Activated naive CD8-positive, alpha-beta T cell treated with anti-CD3 and anti-CD28 coated beads, Interleukin-2, amount 10 ng/mL, durations not matched to agents 7 days and 5 days (primary cell): ENCODE data around the gene EEF1G. TPM values are rescaled to one million over a fixed set of nuclear protein-coding genes. Genes with fewer than 3 reads are reported as not detected.

ENCODE experiments used
- ATAC-seq: fragments of 150-1000 bp; cut with Tn5 transposase; one replicate; pipeline ENCODE4 v1.10.0; 2021; ENCODE audit warnings: low read depth, moderate library complexity
- POLR2A ChIA-PET: fragments of 350-600 bp; sonication (Branson Sonifier 250); formaldehyde crosslinking; loops from one replicate; lab custom pipeline; 2021; ENCODE audit warnings: antibody characterized with exemption; lab: Charles Lee
- DNase-seq: peaks from one replicate; pipeline ENCODE4 v3.0.0; 2021
- H3K27ac Mint-ChIP-seq: one replicate; pipeline ENCODE4 v1.8.0; 2022; ENCODE audit warnings: mild to moderate bottlenecking, mixed read lengths
- H3K27me3 Mint-ChIP-seq: one replicate; pipeline ENCODE4 v1.8.0; 2022; ENCODE audit warnings: mild to moderate bottlenecking, moderate library complexity, mixed read lengths
- H3K36me3 Mint-ChIP-seq: one replicate; pipeline ENCODE4 v1.8.0; 2021; ENCODE audit warnings: mild to moderate bottlenecking, mixed read lengths
- H3K4me1 Mint-ChIP-seq: one replicate; pipeline ENCODE4 v1.8.0; 2021; ENCODE audit warnings: mixed read lengths
- H3K4me3 Mint-ChIP-seq: one replicate; pipeline ENCODE4 v1.8.0; 2022; ENCODE audit warnings: mild to moderate bottlenecking, moderate library complexity, mixed read lengths
- H3K9me3 Mint-ChIP-seq: one replicate; pipeline ENCODE4 v1.8.0; 2021; ENCODE audit warnings: mixed read lengths
- total RNA-seq, 2 experiments: library from RNA; stranded (reverse); gene quantifications; one replicate each; pipeline ENCODE4 v1.2.3, GENCODE V29; 2021

Gene EEF1G
- total RNA-seq, 2 experiments from 2014 or later: 1,132 to 1,152 TPM

DNA sequence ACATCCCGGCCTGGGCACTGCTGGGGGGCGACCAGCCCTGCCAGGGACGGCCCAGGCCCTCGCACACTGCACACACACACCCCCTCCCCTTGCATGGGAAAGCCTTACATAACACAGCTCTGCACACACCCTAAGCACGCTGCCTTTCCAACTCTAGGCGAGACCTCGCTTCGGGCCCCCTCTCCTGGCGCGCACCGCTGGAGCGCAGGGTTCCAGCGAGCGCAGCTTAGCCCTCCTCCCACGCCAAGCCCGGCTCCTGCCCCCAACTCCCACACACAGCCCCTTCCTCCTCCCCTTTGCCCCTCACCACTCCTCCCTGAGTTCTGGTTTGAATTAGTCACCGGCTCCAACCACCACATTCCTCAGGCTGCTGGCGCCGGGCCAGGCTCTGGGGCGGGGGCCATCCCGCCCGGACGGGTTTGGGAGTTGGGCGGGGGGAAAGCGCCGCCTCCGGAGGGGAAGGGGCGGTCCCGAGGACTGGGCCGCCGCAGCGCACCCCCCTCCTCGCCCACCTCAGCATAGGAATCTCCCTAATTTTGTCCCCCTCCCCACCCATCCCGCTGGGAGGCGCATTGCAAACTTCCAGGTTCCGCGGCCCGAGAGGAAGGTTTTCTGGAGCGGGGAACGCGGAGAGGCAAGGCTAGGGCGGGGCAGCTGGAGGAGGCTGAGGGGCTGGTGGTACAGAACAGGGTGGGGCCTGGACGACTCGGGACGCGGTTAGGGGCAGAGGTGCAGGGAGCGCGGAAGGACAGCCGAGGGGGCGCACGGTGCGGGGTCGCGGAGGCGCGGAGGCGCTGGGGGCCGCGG lies 28.1 kb downstream of the EEF1G start:
- Mint-ChIP-seq H3K36me3 (peaks cover 2% of the 10 kb centered on the region), H3K4me3 (peak overlapping the region; percentile 96), H3K9me3 (no peaks in the 10 kb centered on the region), H3K27me3 (peaks cover 36% of the 10 kb centered on the region), H3K4me1 (peaks cover 47% of the 10 kb centered on the region), H3K27ac (peak overlapping the region; percentile 78)
- peak; percentile 25 for ATAC-seq
- DNase-seq: peak; percentile 65
- POLR2A ChIA-PET: interaction anchor here (0.6 to 6.0 kb wide), 10 partner anchors 9 to 181 kb away, joined by 3 to 97 read pairs (median 4); partner anchors contain the start of genes C11orf98, CSKMT, EEF1G and HNRNPUL2

DNA sequence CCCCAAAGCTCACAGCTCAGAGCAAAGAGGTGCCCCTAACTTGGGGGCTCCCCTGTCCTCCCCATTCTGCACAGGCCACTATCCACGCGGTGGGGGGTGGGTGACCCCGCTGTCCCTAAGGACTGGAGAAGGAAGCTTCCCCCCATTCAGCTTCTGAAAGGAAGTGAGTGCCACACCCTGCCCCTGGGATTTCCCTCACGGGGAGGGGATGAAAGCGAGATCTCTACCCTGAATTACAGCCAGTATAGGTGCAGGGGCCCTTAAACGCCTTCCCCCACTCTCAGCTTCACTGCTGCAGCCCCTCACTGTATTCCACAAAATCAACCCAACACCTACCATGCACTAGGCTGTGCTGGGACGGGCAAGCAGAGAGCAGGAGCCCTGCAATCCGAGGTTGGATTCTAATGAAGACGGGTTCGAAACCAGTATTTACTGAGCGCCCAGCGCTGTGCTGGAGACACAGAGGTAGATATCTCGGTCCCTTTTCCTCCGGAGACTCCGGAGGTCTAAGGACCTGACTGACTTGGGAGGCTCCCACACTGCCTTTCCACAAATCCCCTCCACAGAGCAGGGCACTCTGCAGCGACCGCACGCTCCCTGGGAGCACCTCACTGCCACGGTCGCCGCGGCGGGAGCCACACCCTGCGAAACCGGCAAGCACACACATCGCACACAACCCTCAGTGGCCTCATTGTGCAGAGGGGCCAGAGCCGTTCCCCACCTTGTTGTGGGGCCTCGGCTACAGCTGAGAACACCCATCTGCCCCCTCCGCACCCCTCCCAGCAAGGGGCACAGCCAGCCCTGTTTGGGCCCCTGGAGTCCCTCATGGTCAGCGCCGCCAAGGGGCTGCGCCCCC lies 28.9 kb downstream of the EEF1G start:
- Mint-ChIP-seq H3K36me3 (peaks cover 2% of the 10 kb centered on the region), H3K27ac (peak overlapping the region; percentile 78), H3K4me3 (peak overlapping the region; percentile 96), H3K4me1 (peaks cover 46% of the 10 kb centered on the region), H3K27me3 (peaks cover 28% of the 10 kb centered on the region), H3K9me3 (no peaks in the 10 kb centered on the region)
- POLR2A ChIA-PET: interaction anchor here (0.7 to 6.0 kb wide), 11 partner anchors 10 to 297 kb away, joined by 3 to 97 read pairs (median 4); partner anchors contain the start of genes C11orf98, CSKMT, EEF1G and HNRNPUL2
- DNase-seq: no peak
- ATAC-seq: peak; percentile 27

DNA sequence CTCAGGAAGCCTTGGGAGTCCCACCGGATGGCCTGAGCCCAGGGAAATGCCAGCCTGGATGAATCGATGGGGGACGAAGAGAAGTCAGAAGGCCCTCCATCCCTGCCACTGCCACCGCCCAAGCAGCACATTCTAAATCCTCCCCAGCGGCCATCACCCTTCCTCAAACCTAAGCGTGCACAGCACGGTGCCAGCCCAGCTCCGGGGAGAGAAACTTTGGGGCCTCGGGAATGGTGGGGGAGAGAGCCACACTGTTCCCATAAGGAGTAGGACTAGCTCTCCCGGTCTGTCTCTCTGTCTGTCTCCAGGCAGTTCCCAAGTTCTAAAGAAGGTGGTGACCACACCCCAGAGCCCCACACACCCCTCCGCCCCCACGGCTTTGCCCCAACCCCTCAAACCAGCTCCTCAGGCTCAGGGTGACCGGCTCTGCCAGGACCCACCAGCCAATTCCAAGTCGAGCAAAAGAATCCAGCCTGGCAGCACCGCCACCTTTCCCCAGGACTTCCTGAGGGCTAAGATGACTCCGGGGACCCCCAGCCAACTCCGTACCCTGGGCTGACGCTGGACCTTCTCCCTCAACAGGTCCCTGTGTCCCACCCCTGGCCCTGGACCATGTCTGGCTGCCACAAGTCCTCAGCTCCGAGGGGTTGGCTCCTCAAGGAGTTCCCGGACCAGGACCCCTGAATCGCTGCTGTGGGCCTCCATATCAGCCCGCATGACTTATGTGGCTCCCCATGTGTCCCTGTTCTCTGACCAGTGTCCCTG lies 29.8 kb downstream of the EEF1G start:
- Mint-ChIP-seq H3K36me3 (peaks cover 2% of the 10 kb centered on the region), H3K27me3 (peaks cover 18% of the 10 kb centered on the region), H3K4me3 (peak overlapping the region; percentile 96), H3K9me3 (no peaks in the 10 kb centered on the region), H3K4me1 (peaks cover 49% of the 10 kb centered on the region), H3K27ac (peak overlapping the region; percentile 58)
- peak; percentile 37 for DNase-seq
- ATAC-seq: no peak
- POLR2A ChIA-PET: interaction anchor here (0.6 to 6.0 kb wide), 13 partner anchors 11 to 298 kb away, joined by 3 to 97 read pairs (median 5); partner anchors contain the start of genes C11orf98, CSKMT, EEF1G and TUT1

DNA sequence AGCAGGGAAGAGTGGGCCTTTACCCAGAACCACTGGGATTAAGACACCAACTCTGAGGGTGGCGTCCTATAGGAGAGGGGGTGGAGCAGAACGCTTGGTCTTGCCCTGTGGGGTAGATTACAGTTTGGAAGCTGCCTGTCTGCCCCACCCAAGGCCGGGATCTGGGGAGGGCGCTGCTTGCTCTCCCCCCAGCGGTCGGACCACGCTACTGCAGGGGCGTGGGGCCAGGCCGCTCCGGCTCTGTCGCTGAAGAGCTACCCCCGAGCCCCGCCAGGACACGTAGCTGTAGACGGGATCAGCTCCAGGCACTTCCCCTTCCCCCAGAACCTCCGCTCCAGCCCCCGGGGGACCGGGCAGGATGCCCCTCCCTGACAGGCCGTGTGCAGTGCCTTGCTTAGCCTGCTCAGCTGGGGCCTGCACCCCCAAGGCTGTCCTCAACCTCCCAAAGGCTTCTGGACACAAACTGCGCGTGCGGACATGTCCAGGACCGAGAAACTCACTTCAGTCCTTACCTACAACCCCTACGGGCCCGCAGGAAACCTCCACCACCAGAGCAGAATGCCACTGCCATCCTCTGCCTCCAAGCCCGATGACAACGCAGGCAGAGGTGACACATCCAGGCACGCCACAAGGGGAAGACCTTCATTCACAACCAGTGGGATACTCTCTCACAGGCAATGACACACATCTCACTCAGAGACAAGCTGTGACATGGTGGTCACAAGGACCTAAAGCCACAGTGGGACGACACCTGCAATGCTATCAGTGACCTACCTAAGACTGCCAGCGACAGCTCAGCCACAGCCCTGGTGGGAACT lies 30.7 kb downstream of the EEF1G start:
- Mint-ChIP-seq H3K36me3 (peaks cover 2% of the 10 kb centered on the region), H3K27ac (peak overlapping the region; percentile 83), H3K27me3 (peaks cover 9% of the 10 kb centered on the region), H3K4me1 (peaks cover 52% of the 10 kb centered on the region), H3K9me3 (no peaks in the 10 kb centered on the region), H3K4me3 (peak overlapping the region; percentile 73)
- POLR2A ChIA-PET: interaction anchor here (0.7 to 6.0 kb wide), 10 partner anchors 12 to 298 kb away, joined by 3 to 97 read pairs (median 4); partner anchors contain the start of genes C11orf98, CSKMT, EEF1G and TUT1
- peak; percentile 88 for DNase-seq
- peak; percentile 43 for ATAC-seq

DNA sequence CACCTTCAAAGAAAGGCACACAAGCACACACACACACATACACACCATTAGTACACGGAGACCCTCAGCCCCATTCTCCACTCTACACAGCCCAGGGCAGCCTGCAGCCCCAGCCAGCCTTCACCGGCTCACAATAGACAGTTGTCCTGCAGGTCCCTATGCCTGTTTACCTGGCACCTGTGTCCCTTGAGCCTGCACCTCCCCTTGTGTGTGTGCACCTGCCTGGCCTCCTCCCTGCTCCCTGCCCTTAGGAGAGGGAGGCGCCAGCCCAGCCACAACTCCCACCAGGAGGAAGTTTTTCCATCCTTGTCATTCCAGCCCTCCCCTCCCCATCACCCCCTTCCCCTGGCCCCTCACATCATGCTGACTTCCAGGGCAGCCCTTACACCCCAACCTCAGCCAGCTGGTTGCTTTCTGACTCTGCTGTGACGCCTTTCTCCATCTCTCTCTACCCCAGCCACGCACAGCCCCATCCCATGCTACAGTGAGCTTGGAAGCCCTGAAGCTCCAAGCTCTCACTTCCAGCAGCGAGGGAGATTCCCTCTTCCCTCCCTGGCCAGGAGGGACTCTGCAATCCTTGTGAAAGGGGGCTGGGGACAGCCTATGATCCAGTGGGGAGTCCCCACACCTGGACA lies 31.5 kb downstream of the EEF1G start:
- H3K36me3 Mint-ChIP-seq: peaks cover 2% of the 10 kb centered on the region
- ATAC-seq: no peak
- peaks cover 48% of the 10 kb centered on the region for H3K4me1 Mint-ChIP-seq
- no peaks in the 10 kb centered on the region for H3K9me3 Mint-ChIP-seq
- H3K4me3 Mint-ChIP-seq: peak overlapping the region; percentile 73
- H3K27ac Mint-ChIP-seq: peak overlapping the region; percentile 72
- POLR2A ChIA-PET: interaction anchor here (0.7 to 6.0 kb wide), 7 partner anchors 12 to 140 kb away, joined by 3 to 97 read pairs (median 5); partner anchors contain the start of gene EEF1G
- peaks cover 3% of the 10 kb centered on the region for H3K27me3 Mint-ChIP-seq
- no peak for DNase-seq

DNA sequence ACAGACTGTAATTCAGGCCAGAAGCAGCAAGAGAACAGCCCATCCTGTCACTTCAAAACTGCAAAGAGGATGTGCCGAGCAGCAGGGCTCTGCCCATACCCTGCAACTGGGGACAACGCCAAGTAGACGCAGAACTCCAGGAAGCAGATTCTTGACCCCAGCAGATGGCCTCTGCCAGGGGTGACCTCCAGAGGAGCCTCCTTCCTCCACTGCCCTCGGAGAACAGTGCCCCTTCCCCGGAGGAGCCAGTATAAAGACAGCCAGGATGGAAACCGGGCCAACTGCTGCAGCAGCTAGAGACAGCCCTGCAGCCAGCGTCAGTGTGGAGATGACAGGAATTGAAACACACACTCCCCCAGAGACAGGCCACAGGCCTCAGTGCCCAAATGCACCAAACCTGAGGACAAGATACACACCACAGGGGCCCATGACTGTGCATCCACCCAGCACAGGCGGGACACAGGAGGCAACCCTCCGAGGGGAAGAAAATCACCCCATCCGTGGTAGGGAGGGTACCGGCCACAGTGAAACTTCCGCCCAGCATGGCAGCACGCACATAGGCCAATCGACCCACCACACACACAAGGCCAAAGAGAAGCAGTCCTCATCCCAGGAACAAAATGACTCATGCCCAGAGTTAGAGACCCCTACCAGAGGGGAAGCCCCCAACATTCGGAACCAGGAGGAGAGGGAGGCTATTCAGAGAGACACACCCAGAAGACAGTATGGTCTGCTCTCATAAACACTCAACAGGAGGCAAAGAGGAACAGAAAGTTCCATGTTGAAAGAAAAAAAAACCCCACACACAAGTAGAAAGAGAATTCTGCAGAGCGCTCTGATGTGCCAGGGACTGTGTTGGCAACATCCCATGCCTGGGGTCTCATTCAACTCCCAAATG lies 32.6 kb downstream of the EEF1G start:
- Mint-ChIP-seq H3K4me3 (peak overlapping the region; percentile 5), H3K36me3 (peaks cover 5% of the 10 kb centered on the region), H3K27ac (peak overlapping the region; percentile 67), H3K4me1 (peaks cover 48% of the 10 kb centered on the region), H3K27me3 (peaks cover 2% of the 10 kb centered on the region), H3K9me3 (no peaks in the 10 kb centered on the region)
- no peak for ATAC-seq
- POLR2A ChIA-PET: no interaction called here
- no peak for DNase-seq

DNA sequence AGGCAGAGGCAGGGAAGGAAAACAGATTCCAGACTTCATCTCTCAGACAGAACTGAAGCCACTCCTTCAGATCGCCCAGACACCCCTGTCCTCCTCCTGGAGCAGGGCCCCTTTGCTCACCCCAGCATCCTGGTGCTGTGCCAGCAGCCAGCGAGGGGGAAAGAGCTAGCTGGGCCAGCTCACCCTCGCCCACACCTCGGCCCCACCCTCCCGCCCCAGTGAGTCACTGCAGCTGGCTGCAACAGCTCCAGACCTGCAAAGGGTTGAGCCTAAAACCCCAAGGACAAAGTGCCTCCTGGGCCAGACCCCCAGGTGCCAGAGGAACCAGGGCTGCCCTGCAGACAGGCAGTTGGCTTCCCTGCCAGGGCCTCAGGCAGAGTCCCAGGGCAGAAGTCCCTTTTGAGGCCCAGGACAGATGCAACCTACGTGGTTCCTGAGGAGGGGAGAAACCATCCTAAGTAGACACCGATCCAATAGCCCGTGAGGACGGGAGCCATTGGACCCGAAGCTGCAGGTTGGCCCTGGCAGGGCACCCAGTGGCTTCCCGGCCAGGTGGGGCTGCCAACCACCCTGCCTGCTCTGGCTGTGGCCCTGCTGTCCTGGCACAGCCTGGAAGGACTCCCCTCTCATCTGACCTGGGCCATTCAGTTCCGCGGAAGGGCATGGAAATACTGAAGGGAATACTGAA lies 34.3 kb downstream of the EEF1G start:
- H3K27ac Mint-ChIP-seq: no peak overlapping the region
- ATAC-seq (peak; percentile 9), DNase-seq (no peak)
- H3K36me3 Mint-ChIP-seq: peaks cover 11% of the 10 kb centered on the region
- H3K9me3 Mint-ChIP-seq: no peaks in the 10 kb centered on the region
- H3K4me1 Mint-ChIP-seq: peaks cover 42% of the 10 kb centered on the region
- H3K27me3 Mint-ChIP-seq: no peaks in the 10 kb centered on the region
- POLR2A ChIA-PET: interaction anchor here (1.0 kb wide), 1 partner anchor 21 kb away, joined by 5 read pairs; no protein-coding TSS in a partner anchor
- H3K4me3 Mint-ChIP-seq: no peak overlapping the region

DNA sequence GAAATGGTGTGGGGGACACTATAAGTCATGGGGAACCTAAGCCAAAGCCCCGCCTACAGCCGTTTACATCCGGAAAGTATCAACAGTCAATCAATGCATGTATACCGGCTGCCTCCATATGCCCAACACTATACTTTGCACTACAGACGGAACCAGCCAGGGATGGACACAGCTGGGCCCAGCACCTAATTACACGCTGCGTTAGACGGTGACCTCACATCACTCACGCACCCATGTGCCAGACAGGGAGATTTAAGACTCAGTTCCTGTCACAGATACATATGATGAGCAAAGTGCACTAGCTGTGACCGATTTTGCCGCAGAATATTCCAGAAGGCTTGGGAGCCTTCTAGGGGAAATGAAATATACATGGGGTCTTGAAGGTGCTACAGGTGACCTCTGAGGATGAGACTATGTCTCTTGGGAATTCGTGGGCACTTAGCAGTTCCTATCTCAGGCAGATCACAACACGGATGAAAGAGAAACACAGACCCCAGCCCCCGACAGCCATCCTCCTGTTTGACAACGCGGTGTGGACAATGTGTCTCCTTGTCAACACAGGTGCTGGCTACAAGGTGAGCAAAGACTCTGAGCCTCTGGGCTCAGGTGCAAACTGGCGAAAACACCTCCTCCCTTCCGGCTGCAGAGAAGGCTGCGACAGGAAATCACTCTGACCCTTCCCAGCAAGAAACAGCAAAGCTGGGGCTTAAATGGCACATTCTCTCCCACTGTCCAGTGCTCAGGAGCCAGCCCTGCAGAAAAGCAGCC lies 35.0 kb downstream of the EEF1G start:
- H3K4me1 Mint-ChIP-seq: peaks cover 35% of the 10 kb centered on the region
- H3K27me3 Mint-ChIP-seq: no peaks in the 10 kb centered on the region
- no peak for DNase-seq
- POLR2A ChIA-PET: interaction anchor here (1.0 kb wide), 1 partner anchor 22 kb away, joined by 5 read pairs; no protein-coding TSS in a partner anchor
- H3K27ac Mint-ChIP-seq: no peak overlapping the region
- no peak overlapping the region for H3K4me3 Mint-ChIP-seq
- H3K9me3 Mint-ChIP-seq: no peaks in the 10 kb centered on the region
- no peak for ATAC-seq
- H3K36me3 Mint-ChIP-seq: peaks cover 15% of the 10 kb centered on the region

DNA sequence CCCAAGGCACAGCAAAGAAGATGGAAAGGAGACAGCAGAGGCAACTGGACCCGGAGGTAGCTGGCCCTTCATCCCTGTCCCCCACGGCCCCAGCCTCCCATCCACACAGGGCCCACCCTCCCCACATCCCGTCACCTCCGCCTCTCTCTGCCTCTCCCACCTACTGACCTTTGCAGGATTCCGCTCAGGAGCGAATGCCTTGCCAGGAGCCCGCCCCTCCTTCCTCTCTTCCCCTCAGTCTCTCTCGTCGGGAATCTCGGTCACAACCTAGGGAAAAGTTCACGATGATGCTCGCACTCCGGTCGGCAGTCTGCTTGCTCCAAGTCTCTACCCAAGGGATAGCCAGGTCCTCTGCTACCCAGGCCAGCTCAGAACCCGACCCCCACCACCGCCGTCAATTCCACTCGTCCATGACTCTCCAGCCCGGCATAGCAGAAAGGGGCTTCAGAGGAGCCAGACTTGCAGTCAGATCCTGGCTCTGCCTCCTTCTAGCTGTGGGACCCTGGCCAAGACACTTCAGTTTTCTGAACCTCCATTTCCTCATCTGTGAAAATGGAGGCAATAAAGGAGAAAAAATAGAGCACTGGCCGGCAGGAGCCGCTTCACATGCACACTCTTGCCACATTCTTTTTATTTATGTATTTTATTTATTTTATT lies 37.3 kb downstream of the EEF1G start:
- Mint-ChIP-seq H3K27me3 (no peaks in the 10 kb centered on the region), H3K36me3 (peaks cover 31% of the 10 kb centered on the region)

More for the DNA sequence above, 37.3 kb downstream of the EEF1G start:
- Mint-ChIP-seq H3K4me3 (no peak overlapping the region), H3K27ac (no peak overlapping the region), H3K9me3 (no peaks in the 10 kb centered on the region), H3K4me1 (peaks cover 16% of the 10 kb centered on the region)
- DNase-seq: no peak
- no peak for ATAC-seq
- POLR2A ChIA-PET: interaction anchor here (0.5 kb wide), 1 partner anchor 85 kb away, joined by 5 read pairs; no protein-coding TSS in a partner anchor
